GM19324 (cell line): Measurements from ENCODE around the gene OPRD1.

Source experiments
- ATAC-seq: cut with Tn5 transposase; IDR thresholded peaks from one replicate; pipeline ENCODE4 v1.9.1; 2021; ENCODE audit warnings: mild to moderate bottlenecking, moderate library complexity; ENCODE audit not compliant: unreplicated experiment, low FRiP score

The OPRD1 gene

GRCh38 chr1:28900562-28900961 lies 88.6 kb downstream of the OPRD1 start:
- ATAC-seq: no peak

- no peak for ATAC-seq
Measured at GRCh38 chr1:28902738-28903137, 90.8 kb downstream of the OPRD1 start.

- no peak for ATAC-seq
Measured at GRCh38 chr1:28905921-28906666, 94.1 kb downstream of the OPRD1 start.

GRCh38 chr1:28909198-28909597 lies 97.2 kb downstream of the OPRD1 start:
- ATAC-seq: no peak

- ATAC-seq: no peak
Measured at GRCh38 chr1:28910379-28911115, 98.6 kb downstream of the OPRD1 start.

- no peak for ATAC-seq
Measured at GRCh38 chr1:28913786-28914227, 101.8 kb downstream of the OPRD1 start.

GRCh38 chr1:28914228-28915030 lies 102.5 kb downstream of the OPRD1 start, which contains the start of gene EPB41:
TSS of gene EPB41 (plus strand) at chr1:28914569. CDS start at chr1:28987438, 72,869 bp downstream.
- ATAC-seq: peak; percentile 86

- no peak for ATAC-seq
Measured at GRCh38 chr1:28915031-28915895, 103.3 kb downstream of the OPRD1 start.

- ATAC-seq: no peak
Measured at GRCh38 chr1:28917757-28918118, 105.8 kb downstream of the OPRD1 start.
